ENCODE data around the gene CHST8. TPM values are rescaled to one million over a fixed set of nuclear protein-coding genes. Genes with fewer than 3 reads are reported as not detected.

The CHST8 gene
- total and polyA plus RNA-seq, 2 of the 13 experiments (the other 11 are each of a cell fraction or from before 2014, with no cell fraction given) = not detected

DNA sequence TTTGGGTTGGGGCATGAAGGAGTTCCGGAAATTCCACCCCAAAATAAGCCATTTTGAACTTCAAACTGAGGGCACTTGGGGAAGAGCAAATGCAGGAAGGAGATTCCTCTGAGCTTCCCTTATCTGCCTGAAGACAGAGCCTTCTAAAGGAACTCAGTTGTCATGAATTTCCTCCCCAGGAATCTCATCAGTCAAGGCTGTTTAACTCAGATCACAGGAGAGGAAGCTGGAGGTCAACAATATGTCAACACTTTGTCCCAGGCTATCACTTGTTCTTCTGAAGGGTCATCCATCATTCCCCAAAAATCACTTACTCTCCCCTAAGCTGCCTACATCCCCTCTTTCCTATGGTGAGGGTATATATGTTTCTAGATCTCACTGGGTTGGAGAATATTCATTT, 26.0 kb upstream of the CHST8 start:
- Histone ChIP-seq H3K9ac (ENCODE audit: insufficient read depth, low read depth, low read length) (no peak overlapping the region), H3K4me3 (replicated peaks in 1 of 3; ENCODE audit: insufficient read depth in 1 of 3, low read depth in 2 of 3, low read length in 3 of 3) (no peak overlapping the region), H2AFZ (ENCODE audit: low read length) (no peak overlapping the region), H3K27me3 (ENCODE audit: control insufficient read depth in 1 of 2, insufficient read depth in 2 of 2, low read length in 2 of 2) (peaks cover 0 to 1% of the 10 kb centered on the region in 2 experiments; a peak in 1 of 5 replicates), H3K4me2 (ENCODE audit: low read depth, low read length) (no peak overlapping the region), H3K79me2 (ENCODE audit: insufficient read depth, low read length) (no peaks in the 10 kb centered on the region), H3K4me1 (ENCODE audit: insufficient read depth, low read length) (no peaks in the 10 kb centered on the region), H3K9me3 (ENCODE audit: low read length) (peaks cover 10% of the 10 kb centered on the region; the same call in 1 of the 2 replicates), H3K36me3 (replicated peaks in 1 of 2; ENCODE audit: control insufficient read depth in 1 of 2, insufficient read depth in 2 of 2, low read length in 2 of 2) (no peaks in the 10 kb centered on the region), H4K20me1 (ENCODE audit: insufficient read depth, low read length) (no peaks in the 10 kb centered on the region), H3K27ac (ENCODE audit: extremely low read length, insufficient read depth, low read length) (no peak overlapping the region)
- BruUV-seq (replicated peaks) = no TSS peak
- 0% methylated on average over 1 of the region's 1 CpG for WGBS (ENCODE audit: low lambda C conversion rate)
- FAIRE-seq = no peak
- intact Hi-C loops (cut with micrococcal nuclease; ENCODE audit: unreplicated experiment) (no loop called here), in situ Hi-C loops (cut with HindIII; ENCODE audit: extremely low pct_ligation_motif_present, low pct_unique_long_range_greater_than_20kb) (no loop called here)
- DNase-seq (ENCODE audit: low spot score) = no peak
- ChIA-PET CTCF (ENCODE audit: low intra/inter-chr PET ratio, low total read pairs) (no interaction called here), POLR2A (no interaction called here)
- no peak for TF ChIP-seq ZNF572 (CRISPR knock-in tag; IDR thresholded peaks at IDR 0.05)
- TF ChIP-seq, protein P1, sequence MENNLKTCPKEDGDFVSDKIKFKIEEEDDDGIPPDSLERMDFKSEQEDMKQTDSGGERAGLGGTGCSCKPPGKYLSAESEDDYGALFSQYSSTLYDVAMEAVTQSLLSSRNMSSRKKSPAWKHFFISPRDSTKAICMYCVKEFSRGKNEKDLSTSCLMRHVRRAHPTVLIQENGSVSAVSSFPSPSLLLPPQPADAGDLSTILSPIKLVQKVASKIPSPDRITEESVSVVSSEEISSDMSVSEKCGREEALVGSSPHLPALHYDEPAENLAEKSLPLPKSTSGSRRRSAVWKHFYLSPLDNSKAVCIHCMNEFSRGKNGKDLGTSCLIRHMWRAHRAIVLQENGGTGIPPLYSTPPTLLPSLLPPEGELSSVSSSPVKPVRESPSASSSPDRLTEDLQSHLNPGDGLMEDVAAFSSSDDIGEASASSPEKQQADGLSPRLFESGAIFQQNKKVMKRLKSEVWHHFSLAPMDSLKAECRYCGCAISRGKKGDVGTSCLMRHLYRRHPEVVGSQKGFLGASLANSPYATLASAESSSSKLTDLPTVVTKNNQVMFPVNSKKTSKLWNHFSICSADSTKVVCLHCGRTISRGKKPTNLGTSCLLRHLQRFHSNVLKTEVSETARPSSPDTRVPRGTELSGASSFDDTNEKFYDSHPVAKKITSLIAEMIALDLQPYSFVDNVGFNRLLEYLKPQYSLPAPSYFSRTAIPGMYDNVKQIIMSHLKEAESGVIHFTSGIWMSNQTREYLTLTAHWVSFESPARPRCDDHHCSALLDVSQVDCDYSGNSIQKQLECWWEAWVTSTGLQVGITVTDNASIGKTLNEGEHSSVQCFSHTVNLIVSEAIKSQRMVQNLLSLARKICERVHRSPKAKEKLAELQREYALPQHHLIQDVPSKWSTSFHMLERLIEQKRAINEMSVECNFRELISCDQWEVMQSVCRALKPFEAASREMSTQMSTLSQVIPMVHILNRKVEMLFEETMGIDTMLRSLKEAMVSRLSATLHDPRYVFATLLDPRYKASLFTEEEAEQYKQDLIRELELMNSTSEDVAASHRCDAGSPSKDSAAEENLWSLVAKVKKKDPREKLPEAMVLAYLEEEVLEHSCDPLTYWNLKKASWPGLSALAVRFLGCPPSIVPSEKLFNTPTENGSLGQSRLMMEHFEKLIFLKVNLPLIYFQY (CRISPR knock-in tag; IDR thresholded peaks at IDR 0.05; ENCODE audit: borderline replicate concordance) = no peak
- TF ChIP-seq, protein P2, sequence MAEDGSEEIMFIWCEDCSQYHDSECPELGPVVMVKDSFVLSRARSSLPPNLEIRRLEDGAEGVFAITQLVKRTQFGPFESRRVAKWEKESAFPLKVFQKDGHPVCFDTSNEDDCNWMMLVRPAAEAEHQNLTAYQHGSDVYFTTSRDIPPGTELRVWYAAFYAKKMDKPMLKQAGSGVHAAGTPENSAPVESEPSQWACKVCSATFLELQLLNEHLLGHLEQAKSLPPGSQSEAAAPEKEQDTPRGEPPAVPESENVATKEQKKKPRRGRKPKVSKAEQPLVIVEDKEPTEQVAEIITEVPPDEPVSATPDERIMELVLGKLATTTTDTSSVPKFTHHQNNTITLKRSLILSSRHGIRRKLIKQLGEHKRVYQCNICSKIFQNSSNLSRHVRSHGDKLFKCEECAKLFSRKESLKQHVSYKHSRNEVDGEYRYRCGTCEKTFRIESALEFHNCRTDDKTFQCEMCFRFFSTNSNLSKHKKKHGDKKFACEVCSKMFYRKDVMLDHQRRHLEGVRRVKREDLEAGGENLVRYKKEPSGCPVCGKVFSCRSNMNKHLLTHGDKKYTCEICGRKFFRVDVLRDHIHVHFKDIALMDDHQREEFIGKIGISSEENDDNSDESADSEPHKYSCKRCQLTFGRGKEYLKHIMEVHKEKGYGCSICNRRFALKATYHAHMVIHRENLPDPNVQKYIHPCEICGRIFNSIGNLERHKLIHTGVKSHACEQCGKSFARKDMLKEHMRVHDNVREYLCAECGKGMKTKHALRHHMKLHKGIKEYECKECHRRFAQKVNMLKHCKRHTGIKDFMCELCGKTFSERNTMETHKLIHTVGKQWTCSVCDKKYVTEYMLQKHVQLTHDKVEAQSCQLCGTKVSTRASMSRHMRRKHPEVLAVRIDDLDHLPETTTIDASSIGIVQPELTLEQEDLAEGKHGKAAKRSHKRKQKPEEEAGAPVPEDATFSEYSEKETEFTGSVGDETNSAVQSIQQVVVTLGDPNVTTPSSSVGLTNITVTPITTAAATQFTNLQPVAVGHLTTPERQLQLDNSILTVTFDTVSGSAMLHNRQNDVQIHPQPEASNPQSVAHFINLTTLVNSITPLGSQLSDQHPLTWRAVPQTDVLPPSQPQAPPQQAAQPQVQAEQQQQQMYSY (CRISPR knock-in tag; IDR thresholded peaks at IDR 0.05) = no peak
- TF ChIP-seq, protein P3, sequence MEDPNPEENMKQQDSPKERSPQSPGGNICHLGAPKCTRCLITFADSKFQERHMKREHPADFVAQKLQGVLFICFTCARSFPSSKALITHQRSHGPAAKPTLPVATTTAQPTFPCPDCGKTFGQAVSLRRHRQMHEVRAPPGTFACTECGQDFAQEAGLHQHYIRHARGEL (CRISPR knock-in tag; IDR thresholded peaks at IDR 0.05) = no peak
- TF ChIP-seq SOX6 (IDR thresholded peaks at IDR 0.05) = no peak
- TF ChIP-seq SOX6 (CRISPR knock-in tag; IDR thresholded peaks at IDR 0.05) = no peak
- no peak for ATAC-seq

Data from HepG2 (cell line).